ENCODE results near the gene FAM240A.
A peak's percentile ranks its signal among the peaks of the same experiment; 100 is the strongest.

FAM240A gene

GRCh38 chr3:46629551-46630517 lies 17.5 kb downstream of the FAM240A start:
- peak; percentile 90 for TF ChIP-seq CTCF (IDR thresholded peaks at IDR 0.05; ENCODE audit: insufficient read depth, missing control alignments)
- FAIRE-seq (no peak), DNase-seq (ENCODE audit: insufficient read length, low spot score) (peak; percentile 29)

- DNase-seq (ENCODE audit: insufficient read length, low spot score) (no peak), FAIRE-seq (no peak)
- TF ChIP-seq CTCF (IDR thresholded peaks at IDR 0.05; ENCODE audit: insufficient read depth, missing control alignments), result no peak
These were observed 20.5 kb downstream of the FAM240A start for GRCh38 chr3:46632792-46633191.

- FAIRE-seq (no peak), DNase-seq (ENCODE audit: insufficient read length, low spot score) (no peak)
- TF ChIP-seq CTCF (IDR thresholded peaks at IDR 0.05; ENCODE audit: insufficient read depth, missing control alignments), result no peak
These were observed 22.5 kb downstream of the FAM240A start for GRCh38 chr3:46634856-46635255.

GRCh38 chr3:46639221-46639620 lies 26.9 kb downstream of the FAM240A start:
- no peak for FAIRE-seq
- DNase-seq (ENCODE audit: insufficient read length, low spot score), result no peak
- no peak for TF ChIP-seq CTCF (IDR thresholded peaks at IDR 0.05; ENCODE audit: insufficient read depth, missing control alignments)

- no peak for DNase-seq (ENCODE audit: insufficient read length, low spot score)
- no peak for FAIRE-seq
- no peak for TF ChIP-seq CTCF (IDR thresholded peaks at IDR 0.05; ENCODE audit: insufficient read depth, missing control alignments)
These were observed 28.6 kb downstream of the FAM240A start for GRCh38 chr3:46640927-46641326.

- TF ChIP-seq CTCF (IDR thresholded peaks at IDR 0.05; ENCODE audit: insufficient read depth, missing control alignments), result no peak
These were observed 30.6 kb downstream of the FAM240A start for GRCh38 chr3:46642971-46643370.

GRCh38 chr3:46643701-46644100 lies 31.4 kb downstream of the FAM240A start:
- no peak for FAIRE-seq
- TF ChIP-seq CTCF (IDR thresholded peaks at IDR 0.05; ENCODE audit: insufficient read depth, missing control alignments), result no peak
- no peak for DNase-seq (ENCODE audit: insufficient read length, low spot score)

More at GRCh38 chr3:46642971-46643370, 30.6 kb downstream of the FAM240A start:
- FAIRE-seq, result no peak
- no peak for DNase-seq (ENCODE audit: insufficient read length, low spot score)

All from D721Med (cell line).